GM19463 (cell line): Measurements from ENCODE around the gene ALKBH8.
"Not testable (repeated sequence)": the region's sequence is repeated elsewhere in the genome, so short reads cannot be mapped to it uniquely, and the experiment has no call there.

Experiments used
- ATAC-seq: cut with Tn5 transposase; IDR thresholded peaks from one replicate; pipeline ENCODE4 v1.9.1; 2021; ENCODE audit warnings: mild to moderate bottlenecking, moderate library complexity; ENCODE audit not compliant: unreplicated experiment

Gene ALKBH8

GRCh38 chr11:107577346-107577711, 11.8 kb upstream of the ALKBH8 start:
- ATAC-seq: no peak

DNA sequence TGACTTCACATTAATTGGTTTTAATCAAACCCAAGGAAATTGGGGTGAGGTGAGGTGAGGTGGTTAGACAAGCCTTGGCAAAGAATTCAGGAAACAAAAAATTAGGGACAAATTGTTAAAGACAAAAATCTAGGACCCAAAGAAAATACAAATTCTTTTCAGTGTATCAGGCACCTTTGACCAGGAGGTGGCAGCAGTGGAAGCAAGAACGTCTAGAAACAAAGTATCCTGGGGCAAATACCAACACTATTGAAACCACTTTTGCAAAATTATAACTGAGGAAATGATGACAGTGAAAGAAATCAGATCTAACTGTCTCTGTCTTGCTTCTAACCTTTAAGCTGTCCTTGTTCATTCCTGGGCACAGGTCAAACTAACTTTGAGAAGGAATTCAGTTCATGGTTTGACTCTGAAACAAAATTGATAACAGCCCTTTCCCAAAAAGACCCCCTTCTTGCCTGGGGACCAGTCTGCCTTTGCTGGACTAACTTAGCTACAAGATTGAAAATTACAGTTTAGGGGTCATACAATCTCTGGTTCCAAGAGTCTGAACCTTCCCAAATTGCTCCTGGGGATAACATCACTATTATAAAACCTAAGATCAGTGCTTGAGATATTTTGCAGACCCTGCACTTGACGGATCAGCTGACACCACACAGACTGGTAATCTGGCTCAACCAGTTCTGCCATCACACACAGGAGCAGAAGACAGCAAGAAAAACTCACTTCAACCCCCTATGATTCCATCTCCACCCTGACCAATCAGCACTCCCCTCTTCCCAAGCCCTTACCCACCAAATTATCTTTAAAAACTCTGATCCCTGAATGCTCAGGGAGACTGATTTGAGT, 11.2 kb upstream of the ALKBH8 start:
- not testable (repeated sequence) for ATAC-seq

GRCh38 chr11:107573438-107573837, 7.9 kb upstream of the ALKBH8 start:
- ATAC-seq: no peak

- no peak for ATAC-seq
Measured at GRCh38 chr11:107570015-107570414, 4.5 kb upstream of the ALKBH8 start.

DNA sequence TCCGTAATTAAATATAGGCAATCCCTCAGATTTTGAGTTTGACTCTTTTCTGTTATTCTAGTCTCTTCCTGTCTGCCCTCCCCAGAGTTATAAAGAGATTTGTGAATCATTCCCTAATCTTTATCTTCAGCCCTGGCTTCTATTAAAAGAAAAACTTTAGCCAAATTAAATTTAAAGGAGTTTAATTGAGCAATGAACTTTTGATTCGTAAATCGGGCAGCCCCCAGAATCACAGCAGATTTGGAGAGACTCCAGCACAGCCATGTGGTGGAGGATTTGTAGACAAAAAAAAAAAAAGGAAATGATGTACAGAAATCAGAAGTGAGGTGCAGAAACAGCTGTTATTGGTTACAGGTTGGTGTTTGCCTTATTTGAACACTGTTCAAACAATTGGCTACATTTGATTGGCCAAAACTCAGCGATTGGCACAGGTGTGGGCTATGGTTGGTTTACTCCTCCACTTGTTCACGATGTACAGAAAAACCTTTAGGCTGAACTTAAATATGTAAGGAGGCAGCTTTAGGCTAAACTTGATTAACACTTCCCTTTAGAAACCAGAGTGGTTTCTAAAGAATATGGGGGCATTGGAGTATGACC, 2.3 kb upstream of the ALKBH8 start:
- no peak for ATAC-seq

DNA sequence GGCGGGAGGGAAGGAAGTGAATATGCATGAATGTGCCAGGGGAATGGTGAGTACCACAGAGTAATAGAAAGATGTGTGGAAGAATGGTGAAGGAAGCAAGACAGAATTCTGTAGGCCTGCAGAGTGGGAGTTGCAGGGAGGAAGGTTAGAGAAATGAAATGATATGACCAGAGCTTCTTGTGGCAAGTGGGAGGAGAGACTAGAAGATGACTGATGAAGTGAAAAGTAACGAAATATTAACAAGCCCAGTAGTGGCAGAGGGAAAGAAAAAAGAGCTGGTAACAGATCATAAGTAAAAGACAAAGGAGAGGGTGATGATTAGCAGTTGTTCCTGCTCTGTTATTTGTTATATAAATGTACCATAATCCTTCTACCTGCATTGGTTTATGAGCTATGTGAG, 1.0 kb upstream of the ALKBH8 start:
- no peak for ATAC-seq

- not testable (repeated sequence) for ATAC-seq
Measured at GRCh38 chr11:107565955-107566501, 493 bp upstream of the ALKBH8 start.

- peak; percentile 8 for ATAC-seq
Measured at GRCh38 chr11:107564877-107565218, 687 bp downstream of the ALKBH8 start.

DNA sequence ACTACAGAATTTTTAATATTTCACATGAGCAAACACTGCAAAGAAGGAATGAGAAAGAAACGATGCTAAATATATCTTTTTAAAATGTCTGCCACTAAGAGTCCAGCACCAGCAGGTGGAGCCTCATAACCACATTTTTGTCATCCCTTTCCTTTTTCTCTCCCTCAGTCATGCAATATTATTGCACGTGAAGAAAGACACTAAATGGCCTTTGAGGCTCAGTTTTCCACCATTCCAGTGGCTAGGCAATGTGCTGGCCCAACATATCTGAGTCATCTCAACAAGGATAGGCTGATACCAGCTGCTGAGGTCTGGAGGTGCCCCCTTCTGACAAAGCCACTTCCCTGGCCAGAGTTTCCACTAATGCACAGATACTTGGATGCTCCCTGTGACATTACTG, 1.8 kb downstream of the ALKBH8 start:
- peak; percentile 23 for ATAC-seq

DNA sequence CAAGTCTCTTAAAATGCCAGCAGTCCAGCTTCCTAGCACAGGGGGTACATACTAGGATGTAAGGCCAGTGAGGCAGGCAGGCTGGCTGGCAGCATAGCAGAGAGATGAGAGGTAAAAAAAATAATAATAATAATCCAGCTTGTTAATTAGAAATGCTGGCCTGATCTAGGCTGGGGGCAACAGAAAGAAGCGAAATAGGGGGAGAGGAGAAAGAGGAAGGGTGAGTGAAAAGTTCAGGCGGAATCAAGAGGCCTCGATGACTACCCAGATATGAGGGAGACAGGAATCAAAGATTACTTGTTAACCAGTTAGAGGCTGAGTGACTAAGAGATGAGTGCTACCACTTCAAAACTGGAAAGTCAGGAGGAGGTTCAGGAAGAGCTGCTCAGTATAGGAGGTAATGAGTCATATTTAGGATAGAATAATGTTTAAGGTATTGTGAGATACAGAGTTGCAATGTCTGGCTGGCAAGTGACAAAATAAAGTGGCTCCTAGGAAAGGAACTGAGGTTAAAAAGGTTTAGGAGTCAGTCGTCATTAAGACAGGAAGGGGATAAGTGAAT, 2.8 kb downstream of the ALKBH8 start:
- ATAC-seq: no peak

DNA sequence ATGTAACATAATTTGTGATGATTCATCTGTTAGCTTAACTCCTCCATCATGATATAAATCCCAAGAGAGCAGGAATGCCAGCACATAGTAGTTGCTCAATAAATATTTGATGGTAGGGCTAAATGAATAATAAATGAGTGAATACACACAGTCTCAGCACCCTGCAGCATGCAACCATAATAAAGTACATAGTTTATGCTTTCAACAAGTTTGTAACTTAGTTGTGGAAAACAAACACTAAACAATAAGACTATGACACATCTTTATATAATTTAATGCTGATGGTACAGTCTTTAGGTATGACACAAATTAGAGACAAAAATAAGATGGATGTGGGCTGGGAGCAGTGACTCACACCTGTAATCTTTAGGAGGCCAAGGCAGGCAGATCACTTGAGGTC, 3.8 kb downstream of the ALKBH8 start:
- ATAC-seq: no peak

- no peak for ATAC-seq
Measured at GRCh38 chr11:107550304-107550703, 15.2 kb downstream of the ALKBH8 start.

DNA sequence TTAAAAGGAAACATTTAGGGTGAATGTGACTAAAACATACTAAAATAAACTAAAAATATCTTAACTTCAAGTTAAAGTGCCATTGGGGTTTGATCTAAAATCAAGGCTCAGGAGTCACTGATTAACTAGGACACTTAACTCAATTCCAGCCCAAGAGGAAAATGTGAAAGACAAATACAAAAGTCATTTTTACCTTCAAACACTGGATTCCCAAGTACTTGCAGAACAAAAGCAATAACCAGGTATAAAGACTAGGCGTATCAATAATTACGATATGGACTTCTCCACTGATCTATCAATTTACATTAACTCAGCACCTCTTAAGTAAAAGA, 15.6 kb downstream of the ALKBH8 start:
- ATAC-seq: no peak

GRCh38 chr11:107549253-107549953, 16.1 kb downstream of the ALKBH8 start:
- ATAC-seq: peak; percentile 64

- no peak for ATAC-seq
Measured at GRCh38 chr11:107547961-107548360, 17.6 kb downstream of the ALKBH8 start.

DNA sequence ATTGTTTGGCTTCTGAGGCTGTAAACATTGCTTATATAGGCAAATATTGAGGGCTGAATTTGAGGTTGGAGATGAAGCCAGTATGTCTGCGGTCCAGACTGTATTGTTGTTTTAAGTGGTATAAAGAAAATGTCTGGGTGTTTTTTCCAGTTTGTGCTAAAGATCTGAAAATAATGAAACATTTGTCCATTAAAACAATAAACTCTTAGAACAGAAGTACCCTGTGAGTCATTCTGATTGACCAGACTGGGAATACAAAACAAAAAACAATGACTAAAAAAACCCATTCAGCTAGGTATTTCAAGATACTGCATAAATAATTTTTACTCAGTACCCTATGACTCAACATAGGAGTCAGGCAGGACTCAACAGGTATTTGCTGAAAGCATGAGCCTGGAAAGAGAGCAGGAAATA, 20.4 kb downstream of the ALKBH8 start:
- ATAC-seq: peak; percentile 61

DNA sequence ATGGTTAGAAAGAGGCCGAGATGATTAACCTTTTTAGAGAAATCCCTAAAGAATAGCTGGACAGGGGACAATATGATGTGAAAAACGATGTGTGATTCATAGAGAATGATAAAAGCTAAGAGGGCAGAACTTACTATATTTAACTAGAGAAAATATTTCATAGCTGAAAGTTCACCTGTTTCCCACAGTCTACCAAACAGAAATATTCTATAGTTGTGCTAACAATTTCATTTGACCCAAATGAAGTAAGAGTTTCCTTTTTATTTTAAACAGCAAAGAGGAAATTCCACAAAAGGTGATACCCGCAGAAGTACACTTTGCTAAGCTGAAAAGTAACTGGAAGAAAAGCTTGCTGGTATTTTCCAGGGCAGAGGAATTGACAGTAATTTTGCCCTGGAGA, 26.7 kb downstream of the ALKBH8 start:
- no peak for ATAC-seq

DNA sequence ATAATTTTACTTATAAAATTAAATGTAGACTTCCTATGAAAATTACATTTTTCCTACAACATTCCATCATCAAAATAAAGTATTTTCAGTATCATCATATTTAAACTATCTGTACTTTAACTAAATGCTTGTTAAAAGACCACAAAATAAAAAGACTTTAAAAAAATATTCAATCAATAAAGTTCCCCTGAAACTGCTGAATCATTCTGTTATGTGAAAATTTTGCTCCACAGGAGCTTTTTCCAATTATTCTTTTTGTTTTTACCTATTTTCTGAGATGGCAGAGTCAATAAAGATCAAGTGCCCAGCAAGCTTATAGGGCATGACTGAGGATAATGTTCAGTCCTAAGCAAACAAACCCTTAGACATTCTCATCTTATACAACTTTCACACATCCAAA, 27.3 kb downstream of the ALKBH8 start:
- ATAC-seq: no peak

- not testable (repeated sequence) for ATAC-seq
Measured at GRCh38 chr11:107537155-107537554, 28.4 kb downstream of the ALKBH8 start.

DNA sequence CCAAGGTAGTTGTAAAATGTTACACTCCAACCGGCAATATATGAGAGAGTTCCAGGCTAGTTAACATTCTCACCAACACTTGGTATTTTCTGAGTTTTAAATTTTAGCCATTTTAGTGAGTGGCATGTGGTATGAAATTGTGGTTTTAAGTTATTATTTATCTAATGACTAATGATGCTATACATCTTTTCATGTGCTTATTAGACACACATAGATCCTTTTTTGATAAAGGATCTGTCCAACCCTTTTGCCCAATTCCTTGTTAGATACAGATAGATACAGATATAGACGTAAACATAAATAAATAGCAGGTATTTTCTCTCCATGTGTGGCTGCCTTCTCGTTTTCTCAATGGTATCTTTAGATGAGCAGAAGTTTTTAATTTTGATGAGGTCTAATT, 39.3 kb downstream of the ALKBH8 start:
- ATAC-seq: no peak

GRCh38 chr11:107508858-107509244, 56.7 kb downstream of the ALKBH8 start:
- no peak for ATAC-seq
